Natural killer cell (primary cell): Measurements from ENCODE around the gene DDX25. TPM values are rescaled to one million over a fixed set of nuclear protein-coding genes. Genes with fewer than 3 reads are reported as not detected.

Experiments used
- ATAC-seq, 3 donors: fragments of 150-1000 bp in 2 of 3; fragments of 200-7000 bp in 1 of 3; cut with Tn5 transposase; 1 replicate in 1 of 3; 2 replicates in 2 of 3; pipeline ENCODE4 v1.10.0; 2021; ENCODE audit warnings: mild to moderate bottlenecking in 2 of 3, moderate library complexity in 2 of 3
- DNase-seq, 2 donors: peaks; one replicate each; pipeline versions ENCODE4 v3.0.0 to v3.0.0-alpha.2; 2013 to 2021; ENCODE audit warnings: mixed read lengths in 1 of 2
- H3K27ac ChIP-seq: one replicate; pipeline ENCODE4 v1.5.1; 2013; ENCODE audit warnings: mild to moderate bottlenecking, low read length
- H3K27me3 ChIP-seq: one replicate; pipeline ENCODE4 v1.6.1; 2013; ENCODE audit warnings: low read length; ENCODE audit not compliant: control insufficient read depth, insufficient read depth
- H3K36me3 ChIP-seq: one replicate; pipeline ENCODE4 v1.6.1; 2013; ENCODE audit warnings: low read length; ENCODE audit not compliant: control insufficient read depth, insufficient read depth
- H3K4me1 ChIP-seq: one replicate; pipeline ENCODE4 v1.6.1; 2013; ENCODE audit warnings: low read length; ENCODE audit not compliant: control insufficient read depth, insufficient read depth
- H3K4me3 ChIP-seq: one replicate; pipeline ENCODE4 v1.5.1; 2013; ENCODE audit warnings: low read length
- H3K9me3 ChIP-seq: one replicate; pipeline ENCODE4 v1.6.1; 2013; ENCODE audit warnings: low read length; ENCODE audit not compliant: control insufficient read depth, insufficient read depth
- H3K27ac Mint-ChIP-seq, 2 donors: one replicate each; pipeline ENCODE4 v1.8.0; 2022; ENCODE audit warnings: mild to moderate bottlenecking in 2 of 2, mixed read lengths in 2 of 2, moderate library complexity in 1 of 2
- H3K27me3 Mint-ChIP-seq, 2 donors: one replicate each; pipeline ENCODE4 v1.8.0; 2022; ENCODE audit warnings: low read depth in 2 of 2, mixed read lengths in 2 of 2
- H3K36me3 Mint-ChIP-seq: one replicate; pipeline ENCODE4 v1.8.0; 2022; ENCODE audit warnings: mixed read lengths
- H3K4me1 Mint-ChIP-seq, 2 donors: one replicate each; pipeline ENCODE4 v1.8.0; 2022; ENCODE audit warnings: mixed read lengths in 2 of 2
- H3K4me3 Mint-ChIP-seq: one replicate; pipeline ENCODE4 v1.8.0; 2022; ENCODE audit warnings: mild to moderate bottlenecking, moderate library complexity, mixed read lengths
- H3K9me3 Mint-ChIP-seq, 2 donors: one replicate each; pipeline ENCODE4 v1.8.0; 2022; ENCODE audit warnings: mixed read lengths in 2 of 2
- CTCF ChIP-seq: fragments of 200-600 bp; IDR thresholded peaks from one replicate; pipeline ENCODE4 v1.8.0; 2022; ENCODE audit warnings: antibody characterized with exemption
- WGBS: methylation state at CpG from one replicate; pipeline ENCODE4 v1.1.7; 2013; ENCODE audit warnings: missing lambda C conversion rate; ENCODE audit not compliant: insufficient coverage; 5-methylcytosine and 5-hydroxymethylcytosine counted together
- intact Hi-C: fragments of 100-400 bp; cut with micrococcal nuclease; formaldehyde crosslinking; loops from one replicate; pipeline ENCODE4 v1.14.2; 2022
- total RNA-seq, 4 donors: library from RNA; stranded (reverse); fragments of 120-200 nt in 1 of 4; gene quantifications; one replicate each; pipeline versions ENCODE4 v1.2.3 to v1.2.4, GENCODE V29; 2013 to 2022

The DDX25 gene
- total RNA-seq, 3 donors from 2014 or later (not counting 1 experiment from before 2014, with no cell fraction given): not detected

DNA sequence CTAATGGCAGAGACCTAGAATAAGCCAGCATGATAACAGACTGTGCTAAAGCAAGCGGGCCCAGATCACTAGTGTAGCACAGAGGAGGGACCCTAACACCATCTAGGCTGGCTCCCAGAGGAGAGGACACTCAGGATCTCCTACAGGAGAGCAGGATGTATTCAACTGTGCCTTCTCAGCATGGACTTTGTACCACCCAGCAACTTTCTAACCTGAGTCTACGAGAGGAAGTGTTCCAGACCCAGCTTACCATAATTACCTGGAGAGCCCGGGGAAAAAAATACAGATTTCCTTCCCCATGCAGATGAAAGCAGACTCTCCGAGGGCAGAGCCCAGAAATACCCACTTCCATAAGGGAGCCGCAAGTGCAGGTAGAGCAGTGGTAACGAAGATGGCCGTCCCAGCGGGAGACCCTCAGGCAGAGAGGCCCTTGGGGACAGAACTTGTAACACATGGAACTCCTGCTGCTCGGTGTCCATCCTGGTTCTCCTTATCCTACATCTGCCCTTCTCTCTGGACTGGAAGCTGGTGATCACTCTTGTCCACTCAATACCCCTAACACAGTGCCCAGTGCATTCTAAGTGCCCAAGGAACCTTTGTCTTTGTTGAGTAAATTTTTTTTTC lies 20.2 kb downstream of the DDX25 start:
- Histone ChIP-seq H3K4me1 (no peaks in the 10 kb centered on the region), H3K9me3 (no peaks in the 10 kb centered on the region), H3K27ac (no peak overlapping the region), H3K36me3 (no peaks in the 10 kb centered on the region), H3K27me3 (no peaks in the 10 kb centered on the region), H3K4me3 (no peak overlapping the region)
- Mint-ChIP-seq H3K36me3 (no peaks in the 10 kb centered on the region), H3K4me3 (no peak overlapping the region), H3K27me3 (peaks cover 12 to 25% of the 10 kb centered on the region in 2 donors), H3K4me1 (peaks cover 0 to 4% of the 10 kb centered on the region in 2 donors), H3K27ac (no peak overlapping the region), H3K9me3 (no peaks in the 10 kb centered on the region)
- no peak for DNase-seq
- no peak for ATAC-seq
- no peak for TF ChIP-seq CTCF
- intact Hi-C loops: loop anchor here (5.0 kb wide), 1 partner anchor 1068 kb away; no protein-coding TSS in a partner anchor
- 87% methylated on average over 9 of the region's 9 CpGs for WGBS

DNA sequence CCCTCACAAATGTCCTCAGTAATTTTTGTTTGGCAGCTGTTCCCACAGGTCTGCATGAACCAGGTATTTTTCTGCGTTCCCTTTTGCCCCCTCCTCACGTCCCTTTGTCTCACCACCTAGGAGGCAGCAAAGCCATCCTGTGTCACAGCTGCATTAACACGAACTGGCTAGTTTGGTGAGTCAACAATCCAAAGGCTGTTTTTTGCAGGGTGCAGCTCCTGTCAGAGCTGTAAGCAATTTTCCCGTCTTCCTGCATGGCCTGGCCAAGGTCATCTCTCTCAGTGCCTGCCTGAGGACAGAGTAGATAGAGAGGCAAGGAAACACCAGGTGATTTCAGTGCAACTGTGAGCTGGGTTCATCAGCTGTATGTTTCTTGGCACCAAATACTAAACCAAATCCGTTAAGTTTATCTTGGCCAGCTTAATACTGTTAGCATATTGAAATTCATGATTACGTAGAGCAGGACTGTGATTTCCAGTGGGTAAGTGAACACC lies 21.0 kb downstream of the DDX25 start:
- Histone ChIP-seq H3K4me1 (no peaks in the 10 kb centered on the region), H3K27ac (no peak overlapping the region), H3K4me3 (no peak overlapping the region), H3K36me3 (no peaks in the 10 kb centered on the region), H3K9me3 (no peaks in the 10 kb centered on the region), H3K27me3 (no peaks in the 10 kb centered on the region)
- Mint-ChIP-seq H3K4me1 (peaks cover 0 to 4% of the 10 kb centered on the region in 2 donors), H3K27ac (no peak overlapping the region), H3K4me3 (no peak overlapping the region), H3K9me3 (no peaks in the 10 kb centered on the region), H3K27me3 (peaks cover 7 to 21% of the 10 kb centered on the region in 2 donors), H3K36me3 (no peaks in the 10 kb centered on the region)
- intact Hi-C loops: no loop called here
- ATAC-seq (no peak), DNase-seq (no peak)
- WGBS: 75% methylated on average over 6 of the region's 6 CpGs
- no peak for TF ChIP-seq CTCF

DNA sequence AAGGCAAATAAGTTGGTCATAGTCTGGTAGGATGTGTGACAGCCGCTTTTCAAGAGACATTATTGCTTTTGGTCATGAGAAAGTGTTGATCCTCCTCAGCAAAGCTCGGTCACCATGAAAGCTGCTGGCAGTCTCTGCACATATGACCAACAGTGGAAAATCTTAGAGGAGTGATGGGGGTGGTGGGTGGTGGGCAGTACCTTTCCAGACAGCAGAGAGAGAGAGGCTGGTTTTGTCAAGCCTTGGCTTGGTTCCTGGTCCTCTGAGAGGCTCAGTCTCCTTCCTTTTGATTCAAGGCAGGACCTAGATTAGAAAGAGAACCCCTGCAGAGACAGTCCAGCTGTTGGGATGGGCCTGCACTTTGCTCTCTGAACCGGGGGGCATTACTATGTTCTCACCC lies 21.5 kb downstream of the DDX25 start:
- H3K4me1 Mint-ChIP-seq: peaks cover 0 to 4% of the 10 kb centered on the region in 2 donors
- no peak overlapping the region for H3K27ac ChIP-seq
- H3K9me3 Mint-ChIP-seq: no peaks in the 10 kb centered on the region
- no peaks in the 10 kb centered on the region for H3K36me3 ChIP-seq
- no peaks in the 10 kb centered on the region for H3K27me3 ChIP-seq
- DNase-seq: no peak
- H3K27me3 Mint-ChIP-seq: peaks cover 7 to 21% of the 10 kb centered on the region in 2 donors
- H3K9me3 ChIP-seq: no peaks in the 10 kb centered on the region
- H3K4me3 Mint-ChIP-seq: no peak overlapping the region
- H3K4me1 ChIP-seq: no peaks in the 10 kb centered on the region
- H3K36me3 Mint-ChIP-seq: no peaks in the 10 kb centered on the region
- H3K4me3 ChIP-seq: no peak overlapping the region
- no peak overlapping the region for H3K27ac Mint-ChIP-seq
- intact Hi-C loops: no loop called here
- no peak for TF ChIP-seq CTCF
- no peak for ATAC-seq
- WGBS: 74% methylated on average over 3 of the region's 3 CpGs

GRCh38 chr11:125926682-125927081 lies 22.4 kb downstream of the DDX25 start:
- no peaks in the 10 kb centered on the region for H3K27me3 ChIP-seq
- TF ChIP-seq CTCF: no peak
- H3K36me3 Mint-ChIP-seq: no peaks in the 10 kb centered on the region
- DNase-seq: no peak
- H3K4me1 Mint-ChIP-seq: peaks cover 0 to 4% of the 10 kb centered on the region in 2 donors
- H3K4me3 ChIP-seq: no peak overlapping the region
- intact Hi-C loops: no loop called here
- no peaks in the 10 kb centered on the region for H3K9me3 ChIP-seq
- H3K9me3 Mint-ChIP-seq: no peaks in the 10 kb centered on the region
- no peaks in the 10 kb centered on the region for H3K36me3 ChIP-seq
- ATAC-seq: no peak
- H3K27ac Mint-ChIP-seq: no peak overlapping the region
- WGBS: 87% methylated on average over 12 of the region's 12 CpGs
- no peak overlapping the region for H3K27ac ChIP-seq
- H3K27me3 Mint-ChIP-seq: peaks cover 7 to 21% of the 10 kb centered on the region in 2 donors
- H3K4me1 ChIP-seq: no peaks in the 10 kb centered on the region
- no peak overlapping the region for H3K4me3 Mint-ChIP-seq
